ENCODE results near the gene KCNJ15. TPM values are rescaled to one million over a fixed set of nuclear protein-coding genes. Genes with fewer than 3 reads are reported as not detected.

Gene KCNJ15
- total and polyA plus RNA-seq, 10 of the 15 experiments (the other 5 are each of a cell fraction or from before 2014, with no cell fraction given), result 0.05 to 2.7 (median 0.33) TPM; not detected in 6

DNA sequence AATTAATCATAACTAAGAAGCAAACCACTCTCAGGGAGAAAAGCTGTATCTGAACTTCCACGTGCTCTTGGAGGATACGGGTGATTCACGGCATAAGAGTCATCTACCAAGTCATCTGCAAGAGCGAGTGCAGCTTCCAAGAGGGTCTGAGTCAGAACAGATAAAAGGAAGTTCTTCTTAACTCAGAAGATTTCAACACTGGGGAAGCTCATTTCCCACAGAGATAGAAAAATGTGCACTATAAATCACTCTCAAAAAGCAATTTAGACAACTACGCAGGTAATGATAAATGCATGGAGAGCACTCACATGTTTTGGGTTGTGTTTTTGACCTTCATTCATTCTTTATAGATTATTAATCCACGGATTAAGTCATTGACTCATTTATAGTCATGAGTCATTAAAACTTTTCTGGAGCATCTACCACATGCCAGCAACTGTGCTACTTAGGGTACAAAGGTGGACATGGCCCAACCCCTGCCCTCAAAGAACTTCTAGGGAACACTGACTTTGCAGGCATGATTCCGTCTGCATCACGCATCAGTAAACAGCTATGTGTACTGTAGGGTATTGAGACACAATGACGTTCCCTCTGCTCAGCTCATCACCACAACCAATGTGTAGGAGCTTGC is 20.8 kb downstream of the KCNJ15 start:
- DNase-seq (ENCODE audit: low read depth, low spot score) (no peak), FAIRE-seq (no peak), ATAC-seq (no peak)
- SMC1A ChIA-PET (ENCODE audit: uncharacterized antibody, unreplicated experiment), result interaction anchor here (1.0 to 1.4 kb wide), 4 partner anchors 9 to 55 kb away, joined by 3 to 7 read pairs (median 3); no protein-coding TSS in a partner anchor
- no peaks in the 10 kb centered on the region for H3K79me2 ChIP-seq (ENCODE audit: control insufficient read depth, insufficient read depth, low read length)
- no peaks in the 10 kb centered on the region for H3K36me3 ChIP-seq (ENCODE audit: control insufficient read depth in 2 of 2, insufficient read depth in 2 of 2, low read length in 1 of 2)
- H3K27ac ChIP-seq (ENCODE audit: control insufficient read depth, insufficient read depth), result no peak overlapping the region
- intact Hi-C loops (cut with micrococcal nuclease; ENCODE audit: unreplicated experiment) (no loop called here), in situ Hi-C loops (cut with MboI) (no loop called here)
- H3K4me1 ChIP-seq (ENCODE audit: control insufficient read depth, insufficient read depth, low read length), result no peaks in the 10 kb centered on the region
- no peak overlapping the region for H2AFZ ChIP-seq (ENCODE audit: control insufficient read depth, low read depth, low read length)
- no peaks in the 10 kb centered on the region; the same call in 2 of the 3 replicates for H3K9me3 ChIP-seq (replicated peaks; ENCODE audit: control insufficient read depth, insufficient read depth, low read length)
- no peak for TF ChIP-seq PAX5 (IDR thresholded peaks at IDR 0.05; ENCODE audit: borderline replicate concordance, low read depth, low read length)
- peak; percentile 33; the same call in 1 of the 2 replicates for TF ChIP-seq SPI1 (IDR thresholded peaks at IDR 0.05; ENCODE audit: borderline replicate concordance, insufficient read depth, low read depth, low read length)
- no peak overlapping the region for H3K4me3 ChIP-seq
- H4K20me1 ChIP-seq (ENCODE audit: control insufficient read depth, insufficient read depth), result no peaks in the 10 kb centered on the region
- CTCF ChIA-PET, result interaction anchor here (0.8 to 1.1 kb wide), 2 partner anchors 24 to 28 kb away, joined by 3 to 6 read pairs; no protein-coding TSS in a partner anchor
- RAD21 ChIA-PET (ENCODE audit: unreplicated experiment), result interaction anchor here (0.6 kb wide), 1 partner anchor 16 kb away, joined by 3 read pairs; no protein-coding TSS in a partner anchor
- no peaks in the 10 kb centered on the region for H3K27me3 ChIP-seq (replicated peaks in 1 of 2; ENCODE audit: control insufficient read depth in 2 of 2, insufficient read depth in 2 of 2, low read length in 1 of 2)
- no peak overlapping the region for H3K9ac ChIP-seq (ENCODE audit: control insufficient read depth, insufficient read depth, low read length)
- no TSS peak for BruUV-seq (replicated peaks)
- no peak overlapping the region for H3K4me2 ChIP-seq (ENCODE audit: control insufficient read depth, insufficient read depth)
- POLR2A ChIA-PET, result no interaction called here
- 49% methylated on average over 9 of the region's 9 CpGs for WGBS (ENCODE audit: insufficient coverage, insufficient replicate concordance, low lambda C conversion rate, missing lambda C conversion rate)

DNA sequence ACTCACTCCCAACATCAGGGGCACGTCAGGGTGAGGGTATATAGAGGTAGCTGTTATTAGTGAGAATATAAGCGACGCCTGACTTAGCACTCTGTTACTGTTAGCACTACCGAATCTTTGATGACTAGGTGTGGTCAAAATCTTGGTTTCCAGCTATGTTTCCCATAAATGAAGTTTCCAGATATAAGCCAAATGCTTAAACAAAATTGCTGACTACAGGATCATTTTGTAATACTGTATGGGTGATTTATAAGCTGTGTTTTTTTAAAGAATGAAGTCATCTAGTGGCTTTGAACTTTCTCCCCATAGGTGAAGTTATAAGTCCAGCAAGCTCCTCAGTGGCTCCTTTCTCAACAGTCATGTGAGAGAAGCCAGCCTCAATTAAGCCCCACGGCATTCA is 23.7 kb downstream of the KCNJ15 start:
- no peak overlapping the region for H3K27ac ChIP-seq (ENCODE audit: control insufficient read depth, insufficient read depth)
- DNase-seq (ENCODE audit: low read depth, low spot score) (no peak), ATAC-seq (no peak), FAIRE-seq (no peak)
- no peaks in the 10 kb centered on the region for H3K4me1 ChIP-seq (ENCODE audit: control insufficient read depth, insufficient read depth, low read length)
- in situ Hi-C loops (cut with MboI) (no loop called here), intact Hi-C loops (cut with micrococcal nuclease; ENCODE audit: unreplicated experiment) (no loop called here)
- H3K4me2 ChIP-seq (ENCODE audit: control insufficient read depth, insufficient read depth), result no peak overlapping the region
- H3K79me2 ChIP-seq (ENCODE audit: control insufficient read depth, insufficient read depth, low read length), result no peaks in the 10 kb centered on the region
- no peak overlapping the region for H2AFZ ChIP-seq (ENCODE audit: control insufficient read depth, low read depth, low read length)
- no peaks in the 10 kb centered on the region for H3K27me3 ChIP-seq (replicated peaks in 1 of 2; ENCODE audit: control insufficient read depth in 2 of 2, insufficient read depth in 2 of 2, low read length in 1 of 2)
- SMC1A ChIA-PET (ENCODE audit: uncharacterized antibody, unreplicated experiment), result interaction anchor here (1.4 kb wide), 1 partner anchor 13 kb away, joined by 5 read pairs; no protein-coding TSS in a partner anchor
- H3K9me3 ChIP-seq (replicated peaks; ENCODE audit: control insufficient read depth, insufficient read depth, low read length), result no peaks in the 10 kb centered on the region; the same call in 2 of the 3 replicates
- H3K4me3 ChIP-seq, result no peak overlapping the region
- CTCF ChIA-PET, result interaction anchor here (0.9 kb wide), 1 partner anchor 73 kb away, joined by 4 read pairs; no protein-coding TSS in a partner anchor
- H4K20me1 ChIP-seq (ENCODE audit: control insufficient read depth, insufficient read depth), result no peaks in the 10 kb centered on the region
- WGBS (ENCODE audit: insufficient coverage, insufficient replicate concordance, low lambda C conversion rate, missing lambda C conversion rate), result 36% methylated on average over 5 of the region's 5 CpGs
- POLR2A ChIA-PET, result no interaction called here
- RAD21 ChIA-PET (ENCODE audit: unreplicated experiment), result no interaction called here
- H3K9ac ChIP-seq (ENCODE audit: control insufficient read depth, insufficient read depth, low read length), result no peak overlapping the region
- no peaks in the 10 kb centered on the region for H3K36me3 ChIP-seq (ENCODE audit: control insufficient read depth in 2 of 2, insufficient read depth in 2 of 2, low read length in 1 of 2)
- no TSS peak for BruUV-seq (replicated peaks)
- TF ChIP-seq RB1 (IDR thresholded peaks at IDR 0.05; ENCODE audit: borderline replicate concordance) (no peak), KDM1A (IDR thresholded peaks at IDR 0.05; ENCODE audit: borderline replicate concordance) (no peak), RCOR1 (conservative IDR thresholded peaks at IDR 0.05; ENCODE audit: low read depth, low read length) (no peak), ZNF207 (IDR thresholded peaks at IDR 0.05; ENCODE audit: borderline replicate concordance) (no peak), PAX8 (IDR thresholded peaks at IDR 0.05) (no peak), SIX5 (IDR thresholded peaks at IDR 0.05; ENCODE audit: low read depth, low read length, severe bottlenecking) (no peak), SREBF1 (IDR thresholded peaks at IDR 0.05; ENCODE audit: low read length) (no peak), POLR2AphosphoS2 (IDR thresholded peaks at IDR 0.05; ENCODE audit: low read depth, low read length) (no peak)
- TF ChIP-seq, protein P1, sequence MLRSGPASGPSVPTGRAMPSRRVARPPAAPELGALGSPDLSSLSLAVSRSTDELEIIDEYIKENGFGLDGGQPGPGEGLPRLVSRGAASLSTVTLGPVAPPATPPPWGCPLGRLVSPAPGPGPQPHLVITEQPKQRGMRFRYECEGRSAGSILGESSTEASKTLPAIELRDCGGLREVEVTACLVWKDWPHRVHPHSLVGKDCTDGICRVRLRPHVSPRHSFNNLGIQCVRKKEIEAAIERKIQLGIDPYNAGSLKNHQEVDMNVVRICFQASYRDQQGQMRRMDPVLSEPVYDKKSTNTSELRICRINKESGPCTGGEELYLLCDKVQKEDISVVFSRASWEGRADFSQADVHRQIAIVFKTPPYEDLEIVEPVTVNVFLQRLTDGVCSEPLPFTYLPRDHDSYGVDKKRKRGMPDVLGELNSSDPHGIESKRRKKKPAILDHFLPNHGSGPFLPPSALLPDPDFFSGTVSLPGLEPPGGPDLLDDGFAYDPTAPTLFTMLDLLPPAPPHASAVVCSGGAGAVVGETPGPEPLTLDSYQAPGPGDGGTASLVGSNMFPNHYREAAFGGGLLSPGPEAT (IDR thresholded peaks at IDR 0.05; ENCODE audit: low read depth), result no peak
- TF ChIP-seq, protein P2, sequence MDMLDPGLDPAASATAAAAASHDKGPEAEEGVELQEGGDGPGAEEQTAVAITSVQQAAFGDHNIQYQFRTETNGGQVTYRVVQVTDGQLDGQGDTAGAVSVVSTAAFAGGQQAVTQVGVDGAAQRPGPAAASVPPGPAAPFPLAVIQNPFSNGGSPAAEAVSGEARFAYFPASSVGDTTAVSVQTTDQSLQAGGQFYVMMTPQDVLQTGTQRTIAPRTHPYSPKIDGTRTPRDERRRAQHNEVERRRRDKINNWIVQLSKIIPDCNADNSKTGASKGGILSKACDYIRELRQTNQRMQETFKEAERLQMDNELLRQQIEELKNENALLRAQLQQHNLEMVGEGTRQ (IDR thresholded peaks at IDR 0.05; ENCODE audit: borderline replicate concordance, low read depth, low read length), result no peak

Data from GM12878 (cell line).